Left kidney (tissue), 8 donors: ENCODE results near the gene SUSD5. TPM values are rescaled to one million over a fixed set of nuclear protein-coding genes. Genes with fewer than 3 reads are reported as not detected.
A peak's percentile ranks its signal among the peaks of the same experiment; 100 is the strongest.

ENCODE experiments used
- DNase-seq: peaks from one replicate; pipeline ENCODE4 v3.0.0-alpha.2; 2013
- long read RNA-seq, 8 donors: transcript quantifications; one replicate each; lab custom pipeline, GENCODE V29; 2026
- polyA plus RNA-seq: library from polyadenylated mRNA; unstranded; fragments of 120-200 nt; gene quantifications from one replicate; pipeline ENCODE4 v1.2.1, GENCODE V29; 2013; ENCODE audit not compliant: insufficient read length

SUSD5 gene
- 4.5 TPM for polyA plus RNA-seq
- long read RNA-seq, donor 1, full-length matches to known transcripts, result 1 of 1 reads
- long read RNA-seq, donor 1, partial matches to known transcripts, result 0 of 1 reads
- long read RNA-seq, donor 1, other reads (novel, unspliced or antisense), result 0 of 1 reads
- long read RNA-seq, donor 2, full-length matches to known transcripts, result 2 of 2 reads
- long read RNA-seq, donor 2, partial matches to known transcripts, result 0 of 2 reads
- long read RNA-seq, donor 2, other reads (novel, unspliced or antisense), result 0 of 2 reads
- long read RNA-seq, donor 3, result 0 reads
- long read RNA-seq, donor 4, result 0 reads
- long read RNA-seq, donor 5, full-length matches to known transcripts, result 1 of 1 reads
- long read RNA-seq, donor 5, partial matches to known transcripts, result 0 of 1 reads
- long read RNA-seq, donor 5, other reads (novel, unspliced or antisense), result 0 of 1 reads
- long read RNA-seq, donor 6, result 0 reads
- long read RNA-seq, donor 7, full-length matches to known transcripts, result 2 of 2 reads
- long read RNA-seq, donor 7, partial matches to known transcripts, result 0 of 2 reads
- long read RNA-seq, donor 7, other reads (novel, unspliced or antisense), result 0 of 2 reads
- long read RNA-seq, donor 8, result 0 reads

GRCh38 chr3:33218446-33219174 lies at the start of gene SUSD5:
SUSD5 (minus strand) TSS chr3:33218810; CDS start chr3:33218797, 13 bp downstream.
- DNase-seq, result peak; percentile 46

GRCh38 chr3:33260104-33260503 lies 41.5 kb upstream of the SUSD5 start:
- no peak for DNase-seq

- DNase-seq, result no peak
These were observed 37.6 kb upstream of the SUSD5 start for GRCh38 chr3:33256249-33256648.

GRCh38 chr3:33250712-33251111 lies 32.1 kb upstream of the SUSD5 start:
- DNase-seq, result no peak

GRCh38 chr3:33246786-33247185 lies 28.2 kb upstream of the SUSD5 start:
- no peak for DNase-seq

GRCh38 chr3:33240261-33240660 lies 21.7 kb upstream of the SUSD5 start:
- DNase-seq, result no peak

- no peak for DNase-seq
These were observed 20.3 kb upstream of the SUSD5 start for GRCh38 chr3:33238923-33239322.

- DNase-seq, result no peak
These were observed 18.8 kb upstream of the SUSD5 start for GRCh38 chr3:33237439-33237838.

GRCh38 chr3:33236005-33236404 lies 17.4 kb upstream of the SUSD5 start:
- no peak for DNase-seq

- no peak for DNase-seq
These were observed 15.3 kb upstream of the SUSD5 start for GRCh38 chr3:33233884-33234283.

GRCh38 chr3:33231756-33232465 lies 13.3 kb upstream of the SUSD5 start:
- no peak for DNase-seq

- DNase-seq, result no peak
These were observed 11.3 kb upstream of the SUSD5 start for GRCh38 chr3:33229947-33230346.

- DNase-seq, result no peak
These were observed 10.5 kb upstream of the SUSD5 start for GRCh38 chr3:33229066-33229465.

GRCh38 chr3:33221241-33221640 lies 2.6 kb upstream of the SUSD5 start:
- no peak for DNase-seq

GRCh38 chr3:33219175-33219487 lies 521 bp upstream of the SUSD5 start:
- DNase-seq, result no peak

- DNase-seq, result peak; percentile 14
These were observed 654 bp downstream of the SUSD5 start for GRCh38 chr3:33217866-33218445.

GRCh38 chr3:33215739-33216138 lies 2.9 kb downstream of the SUSD5 start:
- DNase-seq, result no peak

- no peak for DNase-seq
These were observed 6.2 kb downstream of the SUSD5 start for GRCh38 chr3:33212406-33212805.

- DNase-seq, result no peak
These were observed 7.2 kb downstream of the SUSD5 start for GRCh38 chr3:33211444-33211843.

- DNase-seq, result no peak
These were observed 9.3 kb downstream of the SUSD5 start for GRCh38 chr3:33209357-33209756.

- no peak for DNase-seq
These were observed 15.7 kb downstream of the SUSD5 start for GRCh38 chr3:33202711-33203457.
